ENCODE results near the gene TUBB1.

The TUBB1 gene

GRCh38 chr20:59026904-59027740 is 7.9 kb downstream of the TUBB1 start:
- no peak for TF ChIP-seq CTCF (IDR thresholded peaks at IDR 0.05)
- no peak for DNase-seq
- H3K36me3 Mint-ChIP-seq (ENCODE audit: low read depth): peaks cover 58% of the 10 kb centered on the region
- H3K27ac Mint-ChIP-seq: peak overlapping the region; percentile 66
- H3K9me3 Mint-ChIP-seq: no peaks in the 10 kb centered on the region
- peak overlapping the region; percentile 43 for H3K4me3 Mint-ChIP-seq
- peaks cover 3% of the 10 kb centered on the region for H3K27me3 Mint-ChIP-seq (ENCODE audit: low read depth, poor library complexity)
- H3K4me1 Mint-ChIP-seq: peaks cover 63% of the 10 kb centered on the region

- no peak for TF ChIP-seq CTCF (IDR thresholded peaks at IDR 0.05)
- peaks cover under 1% of the 10 kb centered on the region for H3K27me3 Mint-ChIP-seq (ENCODE audit: low read depth, poor library complexity)
- peak; percentile 39 for DNase-seq
- peak overlapping the region; percentile 43 for H3K4me3 Mint-ChIP-seq
- H3K27ac Mint-ChIP-seq: peak overlapping the region; percentile 66
- H3K9me3 Mint-ChIP-seq: no peaks in the 10 kb centered on the region
- peaks cover 51% of the 10 kb centered on the region for H3K36me3 Mint-ChIP-seq (ENCODE audit: low read depth)
- peaks cover 64% of the 10 kb centered on the region for H3K4me1 Mint-ChIP-seq
Measured at GRCh38 chr20:59027741-59028320, 8.6 kb downstream of the TUBB1 start.

GRCh38 chr20:59028812-59029211 is 9.6 kb downstream of the TUBB1 start:
- Mint-ChIP-seq H3K36me3 (ENCODE audit: low read depth) (peaks cover 41% of the 10 kb centered on the region), H3K27me3 (ENCODE audit: low read depth, poor library complexity) (no peaks in the 10 kb centered on the region), H3K4me1 (peaks cover 72% of the 10 kb centered on the region), H3K9me3 (no peaks in the 10 kb centered on the region), H3K27ac (peak overlapping the region; percentile 43), H3K4me3 (peak overlapping the region; percentile 71)
- TF ChIP-seq CTCF (IDR thresholded peaks at IDR 0.05): no peak
- no peak for DNase-seq

- Mint-ChIP-seq H3K27ac (peak overlapping the region; percentile 79), H3K4me3 (peak overlapping the region; percentile 90), H3K27me3 (ENCODE audit: low read depth, poor library complexity) (no peaks in the 10 kb centered on the region), H3K4me1 (peaks cover 69% of the 10 kb centered on the region), H3K9me3 (no peaks in the 10 kb centered on the region), H3K36me3 (ENCODE audit: low read depth) (peaks cover 39% of the 10 kb centered on the region)
- DNase-seq: no peak
- no peak for TF ChIP-seq CTCF (IDR thresholded peaks at IDR 0.05)
Measured at GRCh38 chr20:59030911-59031563, 11.8 kb downstream of the TUBB1 start.

GRCh38 chr20:59031564-59032022 is 12.4 kb downstream of the TUBB1 start:
- peak overlapping the region; percentile 79 for H3K27ac Mint-ChIP-seq
- no peak for TF ChIP-seq CTCF (IDR thresholded peaks at IDR 0.05)
- DNase-seq: no peak

More at GRCh38 chr20:59031564-59032022, 12.4 kb downstream of the TUBB1 start:
- Mint-ChIP-seq H3K4me1 (peaks cover 66% of the 10 kb centered on the region), H3K27me3 (ENCODE audit: low read depth, poor library complexity) (no peaks in the 10 kb centered on the region), H3K36me3 (ENCODE audit: low read depth) (peaks cover 41% of the 10 kb centered on the region), H3K9me3 (no peaks in the 10 kb centered on the region), H3K4me3 (peak overlapping the region; percentile 90)
